MM.1S (cell line): ENCODE results near the gene OSBPL1A.

ENCODE experiments used
- DNase-seq: peaks from one replicate; pipeline ENCODE4 v3.0.0-alpha.2; 2015
- H2AFZ ChIP-seq: fragments of 300-600 bp; sonication (generic); 2 replicates; pipeline ENCODE4 v1.6.0; 2016; ENCODE audit warnings: antibody characterized with exemption, low read length
- H3F3A ChIP-seq: fragments of 300-600 bp; sonication (generic); 2 replicates; pipeline ENCODE4 v1.6.1; 2016; ENCODE audit warnings: mild to moderate bottlenecking, antibody characterized with exemption, low read length, moderate library complexity, mixed read lengths; ENCODE audit not compliant: insufficient read depth
- H3K27ac ChIP-seq: fragments of 300-600 bp; sonication (generic); 2 replicates; pipeline ENCODE4 v1.5.1; 2016; ENCODE audit warnings: mild to moderate bottlenecking, low read length
- H3K27me3 ChIP-seq: fragments of 300-600 bp; sonication (generic); replicated peaks from 2 replicates; pipeline ENCODE4 v1.6.0; 2016; ENCODE audit warnings: low read length; ENCODE audit not compliant: insufficient read depth
- H3K36me3 ChIP-seq: fragments of 300-600 bp; sonication (generic); replicated peaks from 2 replicates; pipeline ENCODE4 v1.6.1; 2016; ENCODE audit warnings: mild to moderate bottlenecking, low read length, mixed read lengths; ENCODE audit not compliant: insufficient read depth
- H3K4me1 ChIP-seq: fragments of 300-600 bp; sonication (generic); 2 replicates; pipeline ENCODE4 v1.6.1; 2016; ENCODE audit warnings: low read length, mixed read lengths
- H3K4me2 ChIP-seq: fragments of 300-600 bp; sonication (generic); 2 replicates; pipeline ENCODE4 v1.6.0; 2016; ENCODE audit warnings: low read depth, low read length
- H3K4me3 ChIP-seq: fragments of 300-600 bp; sonication (generic); 2 replicates; pipeline ENCODE4 v1.5.1; 2016; ENCODE audit warnings: low read length, mixed read lengths
- H3K79me2 ChIP-seq: fragments of 300-600 bp; sonication (generic); 2 replicates; pipeline ENCODE4 v1.6.1; 2016; ENCODE audit warnings: mixed run types, low read length, mixed read lengths
- H3K9ac ChIP-seq: fragments of 300-600 bp; sonication (generic); 2 replicates; pipeline ENCODE4 v1.6.1; 2016; ENCODE audit warnings: low read length, mixed read lengths
- H3K9me2 ChIP-seq: fragments of 300-600 bp; sonication (generic); replicated peaks from 2 replicates; pipeline ENCODE4 v1.6.1; 2016; ENCODE audit warnings: mild to moderate bottlenecking, low read length, mixed read lengths; ENCODE audit not compliant: insufficient read depth
- H3K9me3 ChIP-seq: fragments of 300-600 bp; sonication (generic); replicated peaks from 2 replicates; pipeline ENCODE4 v1.6.1; 2016; ENCODE audit warnings: mild to moderate bottlenecking, low read length, mixed read lengths; ENCODE audit not compliant: insufficient read depth
- H4K20me1 ChIP-seq: fragments of 300-600 bp; sonication (generic); 2 replicates; pipeline ENCODE4 v1.6.1; 2016; ENCODE audit warnings: mild to moderate bottlenecking, low read length, moderate library complexity, mixed read lengths; ENCODE audit not compliant: insufficient read depth
- CTCF ChIP-seq: fragments of 300-600 bp; sonication (generic); IDR thresholded peaks from 2 replicates; pipeline ENCODE4 v1.5.1; 2016; ENCODE audit warnings: antibody characterized with exemption, low read length, mixed read lengths
- EZH2 ChIP-seq: fragments of 300-600 bp; sonication (generic); optimal IDR thresholded peaks from 2 replicates; pipeline ENCODE3; 2017; ENCODE audit warnings: low read depth, mild to moderate bottlenecking, antibody characterized with exemption, low read length, mixed read lengths
- EZH2phosphoT487 ChIP-seq: fragments of 300-600 bp; sonication (generic); IDR thresholded peaks from 2 replicates; pipeline ENCODE4 v1.6.1; 2018; ENCODE audit warnings: antibody characterized with exemption, low read length

The OSBPL1A gene

GRCh38 chr18:24176727-24177416, 220.8 kb downstream of the OSBPL1A start:
- Histone ChIP-seq H3K9me3 (no peaks in the 10 kb centered on the region), H3K36me3 (no peaks in the 10 kb centered on the region), H3K4me1 (peaks cover 17% of the 10 kb centered on the region), H2AFZ (peak overlapping the region; percentile 60), H3K79me2 (no peaks in the 10 kb centered on the region), H3K9me2 (no peaks in the 10 kb centered on the region), H3K4me3 (peak overlapping the region; percentile 45), H3K4me2 (peak overlapping the region; percentile 68), H3K27ac (peak overlapping the region; percentile 82), H3K27me3 (no peaks in the 10 kb centered on the region), H4K20me1 (no peaks in the 10 kb centered on the region), H3K9ac (peak overlapping the region; percentile 44; the same call in 1 of the 2 replicates), H3F3A (peaks cover 22% of the 10 kb centered on the region)
- no peak for TF ChIP-seq EZH2
- TF ChIP-seq EZH2phosphoT487 = no peak
- TF ChIP-seq CTCF = peak; percentile 83
- DNase-seq = peak; percentile 91

- no peak for DNase-seq
- H3K9ac ChIP-seq = no peak overlapping the region
Observed at GRCh38 chr18:24173997-24174396, 223.6 kb downstream of the OSBPL1A start.

GRCh38 chr18:24170360-24170759, 227.3 kb downstream of the OSBPL1A start:
- Histone ChIP-seq H3K9me2 (no peaks in the 10 kb centered on the region), H3K4me2 (no peak overlapping the region), H2AFZ (no peak overlapping the region), H3K27me3 (no peaks in the 10 kb centered on the region), H3K36me3 (no peaks in the 10 kb centered on the region), H3K4me3 (no peak overlapping the region), H4K20me1 (no peaks in the 10 kb centered on the region), H3K9me3 (no peaks in the 10 kb centered on the region), H3K9ac (no peak overlapping the region), H3K27ac (no peak overlapping the region), H3K79me2 (no peaks in the 10 kb centered on the region), H3F3A (no peaks in the 10 kb centered on the region), H3K4me1 (no peaks in the 10 kb centered on the region)
- TF ChIP-seq CTCF (no peak), EZH2phosphoT487 (no peak), EZH2 (no peak)
- no peak for DNase-seq

More at GRCh38 chr18:24173997-24174396, 223.6 kb downstream of the OSBPL1A start:
- Histone ChIP-seq H3K9me3 (no peaks in the 10 kb centered on the region), H3K4me2 (no peak overlapping the region), H3K4me3 (no peak overlapping the region), H3K4me1 (peaks cover 17% of the 10 kb centered on the region), H3K36me3 (no peaks in the 10 kb centered on the region), H3K79me2 (no peaks in the 10 kb centered on the region), H3K27me3 (no peaks in the 10 kb centered on the region), H3K9me2 (no peaks in the 10 kb centered on the region), H4K20me1 (no peaks in the 10 kb centered on the region), H3K27ac (no peak overlapping the region), H2AFZ (no peak overlapping the region), H3F3A (peaks cover 22% of the 10 kb centered on the region)
- no peak for TF ChIP-seq EZH2phosphoT487
- no peak for TF ChIP-seq CTCF
- no peak for TF ChIP-seq EZH2
